Stimulated activated naive CD8-positive, alpha-beta T cell treated with anti-CD3 and anti-CD28 coated beads, Interleukin-15, Interleukin-2, amounts not matched to agents 100 U/mL and 50 U/mL, for 24 hours (primary cell): Measurements from ENCODE around the gene NINJ2.

Experiments
- ATAC-seq: fragments of 150-1000 bp; cut with Tn5 transposase; one replicate; pipeline ENCODE4 v1.10.0; 2021
- DNase-seq: peaks from one replicate; pipeline ENCODE4 v3.0.0; 2021

The NINJ2 gene

DNA sequence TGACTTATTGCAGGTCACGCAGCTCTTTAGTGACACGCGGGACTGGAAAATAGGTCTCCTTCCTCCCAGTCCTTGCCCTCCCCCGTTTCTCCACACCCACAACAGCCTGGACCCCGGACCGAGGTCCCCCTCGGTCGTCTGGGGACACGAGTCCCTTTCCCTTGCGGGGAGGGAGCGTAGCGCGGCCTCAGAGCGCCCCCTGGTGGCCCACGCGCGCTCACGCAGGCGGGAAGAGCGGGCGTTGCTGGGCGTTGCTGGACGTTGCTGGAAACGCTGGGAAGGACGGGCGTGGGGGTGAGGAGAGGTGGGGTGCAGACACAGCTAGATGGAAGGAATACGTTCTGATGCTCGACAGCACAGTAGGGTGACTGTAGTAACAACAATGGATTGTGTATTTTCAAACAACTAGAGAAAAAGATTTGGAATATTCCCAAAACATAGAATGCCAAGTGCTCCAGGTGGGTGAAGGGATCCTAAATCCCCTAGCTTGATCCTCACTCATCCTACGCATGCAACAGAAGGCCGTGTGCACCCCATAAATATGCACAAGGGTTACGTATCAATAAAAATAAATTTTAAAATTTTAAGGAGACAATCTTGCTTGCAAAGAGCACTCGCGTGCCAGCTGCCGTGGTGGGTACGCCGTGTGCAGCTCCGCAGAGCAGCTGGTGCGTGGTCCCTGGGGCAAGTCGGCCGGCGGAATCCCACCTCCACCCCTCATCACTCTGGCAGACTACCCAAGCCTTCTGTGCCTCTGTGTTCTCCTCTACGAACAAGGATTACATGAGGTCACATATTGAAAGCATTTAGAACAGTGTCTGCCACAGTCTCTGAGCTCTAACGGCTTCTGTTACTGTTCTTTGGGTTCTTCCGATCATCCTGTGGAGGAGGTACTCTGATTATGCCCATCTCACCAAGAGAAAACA lies 116.1 kb downstream of the NINJ2 start:
- DNase-seq: peak; percentile 82
- peak; percentile 78 for ATAC-seq

DNA sequence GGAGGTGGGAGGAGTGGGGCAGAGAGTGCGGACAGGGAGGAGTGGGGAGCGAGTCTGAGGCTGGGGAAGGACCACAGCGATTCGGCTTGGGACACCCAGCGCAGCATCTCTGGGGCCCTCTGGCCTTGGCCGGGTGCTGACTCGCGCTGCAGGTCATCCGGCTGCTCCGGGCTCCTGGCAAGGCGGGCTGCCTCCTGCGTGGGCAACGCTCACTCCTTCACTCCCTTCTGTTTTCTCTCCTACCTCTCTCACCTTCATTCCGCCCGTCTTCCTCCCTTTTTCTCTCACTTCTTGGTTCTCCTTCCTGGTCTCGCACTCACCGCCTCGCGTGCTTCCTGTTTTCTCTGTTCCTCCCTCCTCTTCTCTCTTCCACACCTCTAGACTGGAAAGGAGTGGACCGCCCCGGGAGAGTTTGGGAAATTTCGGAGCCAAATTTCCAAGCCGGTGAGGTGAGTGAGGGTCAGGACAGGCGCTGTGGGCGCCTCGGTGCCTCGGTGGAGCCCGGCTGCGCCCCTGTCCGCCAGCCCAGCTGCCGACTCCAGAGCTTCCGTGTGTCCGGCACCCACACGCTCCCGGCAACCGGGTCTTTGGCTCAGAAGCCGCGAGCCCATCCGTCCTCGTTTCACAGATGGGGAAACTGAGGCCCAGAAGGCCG lies 116.9 kb downstream of the NINJ2 start:
- DNase-seq (no peak), ATAC-seq (no peak)

GRCh38 chr12:545835-546234 lies 117.4 kb downstream of the NINJ2 start:
- ATAC-seq (no peak), DNase-seq (no peak)

DNA sequence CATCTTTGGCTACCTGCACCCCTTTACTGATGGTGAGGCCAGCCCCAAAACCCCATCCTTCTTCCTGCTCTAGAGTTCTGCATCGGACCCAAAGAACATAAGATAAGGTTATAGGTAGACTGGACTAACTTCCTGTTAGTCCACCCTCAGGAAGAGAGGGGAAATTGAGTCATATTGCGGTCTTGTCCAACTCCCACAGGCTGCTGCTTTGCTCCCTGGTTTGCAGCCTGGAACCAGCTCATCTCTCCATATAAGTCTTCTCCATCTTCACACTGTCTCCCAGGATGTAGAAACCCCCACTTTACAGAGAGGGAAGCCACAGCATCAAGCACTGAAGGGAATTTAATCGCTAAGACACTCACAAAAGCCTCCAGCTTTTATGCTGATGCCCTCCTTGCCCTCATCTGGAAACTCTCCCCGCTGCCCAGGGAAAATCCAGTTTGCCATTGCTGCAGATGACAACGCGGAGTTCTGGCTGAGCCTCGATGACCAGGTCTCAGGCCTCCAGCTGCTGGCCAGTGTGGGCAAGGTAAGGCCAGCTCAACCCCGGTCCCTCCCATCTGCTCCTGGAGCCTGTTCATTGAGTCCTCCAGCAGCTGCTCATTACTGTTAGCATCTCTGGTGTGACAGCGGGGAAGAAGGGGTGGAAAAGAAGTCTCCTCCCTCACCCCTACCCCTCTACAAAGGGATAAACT lies 118.2 kb downstream of the NINJ2 start:
- DNase-seq (no peak), ATAC-seq (no peak)

DNA sequence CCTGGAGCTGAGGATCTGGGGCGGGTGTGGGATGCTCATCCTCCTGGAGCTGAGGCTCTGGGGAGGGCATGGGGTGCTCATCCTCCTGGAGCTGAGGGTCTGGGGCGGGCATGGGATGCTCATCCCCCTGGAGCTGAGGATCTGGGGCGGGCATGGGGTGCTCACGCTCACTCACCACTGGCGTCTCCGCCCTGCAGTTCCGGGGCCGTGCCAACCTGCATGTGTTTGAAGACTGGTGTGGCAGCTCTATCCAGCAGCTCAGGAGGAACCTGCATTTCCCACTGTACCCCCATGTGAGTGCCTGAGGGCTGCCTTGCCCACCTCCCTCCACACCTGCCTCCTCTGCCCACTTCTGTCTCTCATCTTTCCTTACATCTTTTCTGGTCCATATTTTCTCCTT lies 119.1 kb downstream of the NINJ2 start:
- ATAC-seq (no peak), DNase-seq (no peak)

DNA sequence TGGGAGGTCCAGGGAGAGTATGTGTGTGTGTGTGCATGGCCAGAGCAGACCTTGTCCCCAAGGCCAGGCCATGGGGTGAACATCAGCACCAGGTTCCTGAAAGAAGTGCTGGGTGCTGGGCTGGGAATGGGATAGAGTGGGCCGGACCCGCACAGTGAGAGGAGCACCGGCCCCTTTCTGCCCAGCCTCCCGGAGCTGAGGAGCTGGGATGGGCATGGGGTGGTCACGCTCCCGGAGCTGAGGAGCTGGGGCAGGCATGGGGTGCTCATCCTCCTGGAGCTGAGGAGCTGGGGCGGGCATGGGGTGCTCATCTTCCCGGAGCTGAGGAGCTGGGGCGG lies 120.2 kb downstream of the NINJ2 start:
- ATAC-seq (no peak), DNase-seq (no peak)

DNA sequence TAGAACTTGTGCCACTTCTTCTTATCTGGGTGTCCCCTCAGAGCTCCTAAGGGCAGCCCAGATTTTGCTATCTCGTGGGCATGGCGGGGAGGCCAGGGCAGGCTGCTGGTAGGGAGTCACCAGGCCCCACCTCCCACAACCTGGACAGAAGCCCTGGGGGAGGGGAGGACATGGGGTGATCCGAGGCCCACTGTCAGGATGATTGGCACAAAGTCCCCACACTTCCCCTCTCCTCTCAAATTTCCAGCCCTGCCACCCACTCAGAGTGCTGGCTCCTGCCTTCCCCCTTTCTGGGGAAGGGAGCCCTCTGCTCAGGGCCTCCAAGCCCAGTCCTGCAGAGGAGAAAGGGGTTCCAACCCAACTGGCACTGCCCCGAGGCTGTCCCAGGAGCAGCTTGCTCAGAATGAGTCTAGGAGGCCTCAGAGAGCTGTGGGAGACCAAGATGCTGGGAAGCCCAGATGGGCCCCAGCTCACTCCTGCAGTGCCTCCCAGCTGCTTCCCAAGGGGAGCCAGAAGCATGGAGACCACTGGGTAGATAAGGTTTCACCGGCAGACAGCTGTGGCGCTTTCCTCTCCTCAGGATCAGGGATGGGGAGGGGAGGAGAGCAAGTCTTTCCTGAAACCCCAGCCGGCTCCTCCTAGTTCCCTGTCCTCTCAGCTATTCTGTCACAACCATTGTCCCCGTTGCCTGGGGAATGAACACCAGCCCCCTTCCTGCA lies 120.7 kb downstream of the NINJ2 start:
- DNase-seq (no peak), ATAC-seq (no peak)

GRCh38 chr12:541676-542324 lies 121.4 kb downstream of the NINJ2 start:
- DNase-seq (no peak), ATAC-seq (no peak)

GRCh38 chr12:539540-540310 lies 123.5 kb downstream of the NINJ2 start:
- no peak for ATAC-seq
- DNase-seq: no peak

GRCh38 chr12:538731-539539 lies 124.3 kb downstream of the NINJ2 start:
- DNase-seq: no peak

DNA sequence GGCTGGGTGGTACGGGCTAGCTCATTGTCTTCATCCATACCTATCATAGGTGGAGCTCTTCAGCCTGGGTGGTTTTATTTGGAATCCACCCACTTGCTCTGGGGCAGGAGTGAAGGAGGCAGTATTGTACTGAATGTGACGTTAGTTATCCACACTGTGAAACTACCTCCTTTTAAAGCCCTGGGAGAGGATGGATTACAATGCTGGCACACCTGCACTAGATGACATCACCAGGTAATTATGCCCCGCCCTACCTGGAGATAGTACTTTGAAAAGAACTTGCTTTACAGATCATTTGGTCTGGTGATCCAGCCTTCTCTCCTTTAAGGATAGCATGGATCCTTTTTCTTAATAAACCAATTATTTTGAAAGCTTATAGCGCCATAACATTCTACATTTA lies 125.5 kb downstream of the NINJ2 start:
- ATAC-seq: no peak
- DNase-seq: no peak

More at GRCh38 chr12:538731-539539, 124.3 kb downstream of the NINJ2 start:
- ATAC-seq: no peak

GRCh38 chr12:536751-537245 lies 126.4 kb downstream of the NINJ2 start:
- no peak for DNase-seq
- no peak for ATAC-seq

DNA sequence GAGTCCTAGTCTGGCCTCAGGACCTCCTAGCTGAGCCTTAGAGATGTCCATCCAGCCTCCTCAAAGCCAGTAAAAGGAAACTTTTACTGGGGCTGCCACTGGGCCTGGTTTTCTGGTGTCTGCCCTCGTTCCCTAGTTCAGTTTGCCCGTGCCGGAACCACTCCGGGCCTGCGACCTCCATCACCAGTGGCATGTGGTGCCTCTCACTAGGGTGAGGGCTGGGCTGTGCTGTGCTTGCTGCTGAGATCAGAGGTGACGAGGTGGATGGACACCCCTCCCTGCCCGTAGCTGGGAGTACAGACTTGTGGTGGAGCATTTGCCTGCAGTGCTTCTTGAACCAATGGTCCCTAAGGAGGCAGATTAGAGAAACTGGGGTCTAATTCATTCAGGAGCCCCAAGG lies 127.8 kb downstream of the NINJ2 start:
- ATAC-seq (no peak), DNase-seq (no peak)

DNA sequence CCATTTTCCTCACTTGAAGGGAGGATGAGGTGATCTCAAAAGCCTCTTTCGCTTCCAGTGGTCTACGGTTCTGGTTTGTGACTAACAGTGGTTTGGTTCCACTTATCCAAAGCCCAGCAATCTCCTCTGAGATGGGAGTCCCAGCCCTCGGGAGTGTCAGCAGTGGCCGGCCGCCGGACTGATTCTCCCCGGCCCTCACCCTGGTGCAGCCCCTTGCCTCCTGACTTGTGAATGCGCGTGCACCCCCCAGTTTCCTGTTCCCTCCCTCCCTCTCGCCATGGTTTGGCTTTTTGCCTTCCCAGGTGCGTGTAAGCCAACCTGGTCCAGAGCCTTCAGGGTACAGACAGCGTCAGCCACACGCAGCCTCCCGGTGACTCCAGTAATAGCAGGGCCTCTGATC lies 129.0 kb downstream of the NINJ2 start:
- ATAC-seq (no peak), DNase-seq (no peak)

GRCh38 chr12:533718-534117 lies 129.5 kb downstream of the NINJ2 start:
- no peak for DNase-seq
- ATAC-seq: no peak

- DNase-seq (no peak), ATAC-seq (no peak)
Observed at GRCh38 chr12:532908-533565, 130.2 kb downstream of the NINJ2 start.

GRCh38 chr12:531951-532585 lies 131.2 kb downstream of the NINJ2 start:
- DNase-seq (no peak), ATAC-seq (no peak)

DNA sequence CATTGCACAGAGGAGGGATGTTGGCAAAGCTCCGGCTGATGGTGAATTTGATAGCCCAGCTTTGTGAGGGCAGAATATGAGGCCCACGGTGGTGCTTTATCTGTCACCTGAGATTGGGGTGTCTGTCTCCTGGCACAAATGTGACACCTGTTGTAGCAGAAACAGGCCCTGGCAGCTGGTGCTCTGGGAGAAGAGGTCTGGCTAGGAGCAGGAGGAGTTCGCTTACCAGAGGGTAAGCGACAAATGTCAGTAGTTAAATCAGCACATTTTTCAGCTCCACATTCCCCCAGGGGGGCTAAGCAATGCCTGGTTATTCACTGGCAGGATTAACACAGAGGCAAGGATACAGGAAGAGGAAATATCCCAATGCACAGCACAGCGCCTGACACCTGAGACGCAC lies 132.4 kb downstream of the NINJ2 start:
- no peak for ATAC-seq
- DNase-seq: no peak

DNA sequence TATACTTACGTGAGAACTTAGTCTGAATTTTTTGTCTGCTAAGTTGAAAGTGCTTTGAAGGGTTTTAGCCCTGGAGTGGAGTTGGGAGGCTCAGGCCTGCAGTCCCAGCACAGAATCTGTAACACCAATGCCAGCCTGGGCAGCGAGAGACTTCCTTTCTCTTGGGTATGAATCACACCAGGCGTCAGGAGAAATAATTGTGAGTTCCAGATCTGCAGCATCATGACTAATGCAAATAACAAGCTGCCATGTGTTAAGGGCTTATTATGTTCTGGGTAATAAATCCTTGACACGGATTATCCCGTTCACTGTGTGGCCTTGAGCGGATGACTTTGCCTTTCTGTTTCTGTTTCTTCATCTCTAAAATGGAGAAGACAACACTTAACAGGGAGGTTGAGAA lies 132.9 kb downstream of the NINJ2 start:
- DNase-seq: no peak

More for the DNA sequence above, 132.9 kb downstream of the NINJ2 start:
- ATAC-seq: no peak
